ENCODE results near the gene NAA60. TPM values are rescaled to one million over a fixed set of nuclear protein-coding genes. Genes with fewer than 3 reads are reported as not detected.
"Not testable (repeated sequence)": the region's sequence is repeated elsewhere in the genome, so short reads cannot be mapped to it uniquely, and the experiment has no call there.

NAA60 gene
- polyA plus RNA-seq, 3 donors, result 25.0 to 32.4 (median 25.9) TPM

DNA sequence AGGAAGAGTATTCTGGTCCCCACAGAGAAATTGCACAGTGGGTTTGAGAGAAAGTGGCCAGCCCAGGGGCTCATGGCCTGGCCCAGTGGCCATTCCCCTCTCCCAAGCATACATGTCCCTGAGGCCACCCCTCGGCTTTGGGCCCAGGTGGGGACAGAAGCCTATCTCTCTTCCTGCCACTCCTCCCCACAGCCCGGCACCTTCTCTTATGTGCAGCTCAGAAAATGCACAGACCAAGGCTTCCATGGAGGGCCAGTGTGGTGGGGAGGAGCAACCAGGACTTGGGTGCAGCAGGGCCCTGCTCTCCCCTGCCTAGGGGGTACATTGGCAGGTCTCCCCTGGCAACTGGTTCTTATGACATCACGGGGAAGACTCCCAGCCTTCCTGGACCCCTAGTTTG is 51.7 kb downstream of the NAA60 start, which contains the start of gene C16orf90:
C16orf90 (minus strand) TSS at position 314 of the 400 bp plus-strand sequence; CDS start at position 246, 68 bp downstream.
- H3K27ac ChIP-seq (ENCODE audit: low read depth, low read length), result no peak within 1 kb of the TSS
- 87 to 97% (median 95%) methylated on average over 3 of the region's 3 CpGs for WGBS, 3 donors

DNA sequence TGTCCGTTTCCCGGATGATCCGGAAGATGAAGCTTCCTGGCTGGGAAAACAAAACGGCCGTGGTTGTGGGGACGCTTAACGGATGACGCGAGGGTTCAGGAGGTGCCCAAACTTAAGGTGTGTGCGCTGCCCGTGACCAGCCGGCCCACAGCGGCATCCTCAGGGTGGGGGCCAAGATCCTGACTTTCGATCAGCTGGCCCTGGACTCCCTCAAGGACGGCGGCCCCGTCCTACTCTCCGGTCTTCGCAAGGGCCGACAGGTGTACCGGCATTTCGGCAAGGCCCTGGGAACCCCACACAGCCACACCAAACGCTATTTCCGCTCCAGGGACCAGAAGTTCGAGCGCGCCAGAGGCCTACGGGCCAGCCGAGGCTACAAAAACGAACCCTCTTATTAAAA is 52.9 kb downstream of the NAA60 start:
- no peak overlapping the region for H3K27ac ChIP-seq (ENCODE audit: low read depth, low read length)
- WGBS, 3 donors, result 94 to 96% (median 96%) methylated on average over 30 of the region's 30 CpGs

DNA sequence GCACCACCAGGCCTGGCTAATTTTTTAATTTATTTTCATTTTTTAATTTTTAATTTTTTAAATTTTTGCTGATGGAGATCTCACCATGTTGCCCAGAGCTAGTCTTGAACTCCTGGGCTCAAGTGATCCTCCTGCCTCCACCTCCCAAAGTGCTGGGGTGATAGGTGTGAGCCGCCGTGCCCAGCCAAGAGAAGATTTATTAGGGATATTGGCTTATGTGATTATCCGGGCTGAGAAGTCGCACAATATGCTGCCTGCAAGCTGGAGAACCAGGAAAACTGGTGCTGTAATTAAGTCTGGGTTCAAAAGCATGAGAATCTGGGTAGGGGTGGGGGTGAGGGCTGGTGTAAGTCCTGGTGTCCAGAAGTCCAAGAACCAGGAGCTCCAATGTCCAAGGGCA is 54.3 kb downstream of the NAA60 start:
- 95 to 99% (median 97%) methylated on average over 4 of the region's 4 CpGs for WGBS, 3 donors
- no peak overlapping the region for H3K27ac ChIP-seq (ENCODE audit: low read depth, low read length)

DNA sequence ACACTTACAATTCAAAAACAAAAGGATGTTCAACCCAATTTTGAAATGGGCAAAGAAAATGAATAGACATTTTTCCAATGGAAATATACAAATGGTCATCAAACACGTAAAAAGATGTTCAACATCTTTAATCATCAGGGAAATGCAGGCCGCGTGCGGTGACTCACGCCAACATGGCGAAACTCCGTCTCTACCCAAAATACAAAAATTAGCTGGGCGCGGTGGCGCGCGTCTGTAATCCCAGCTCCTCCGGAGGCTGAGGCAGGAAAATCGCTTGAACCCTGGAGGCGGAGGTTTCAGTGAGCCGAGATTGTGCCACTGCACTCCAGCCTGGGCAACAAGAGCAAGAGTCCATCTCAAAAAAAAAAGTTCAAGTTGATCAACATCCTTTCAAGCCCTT is 55.5 kb downstream of the NAA60 start:
- 97 to 98% (median 98%) methylated on average over 16 of the region's 16 CpGs for WGBS, 3 donors
- H3K27ac ChIP-seq (ENCODE audit: low read depth, low read length), result no peak overlapping the region

DNA sequence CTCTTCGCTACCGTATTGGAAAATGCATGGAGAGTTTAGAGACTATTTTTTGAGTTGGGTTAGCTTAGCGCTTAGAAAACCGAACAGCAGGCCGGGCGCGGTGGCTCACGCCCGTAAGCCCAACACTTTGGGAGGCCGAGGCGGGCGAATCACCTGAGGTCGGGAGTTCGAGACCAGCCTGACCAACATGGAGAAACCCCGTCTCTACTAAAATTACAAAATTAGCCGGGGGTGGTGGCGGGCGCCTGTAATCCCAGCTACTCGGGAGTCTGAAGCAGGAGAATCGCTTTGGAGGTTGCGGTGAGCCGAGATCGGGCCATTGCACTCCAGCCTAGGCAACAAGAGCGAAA is 57.9 kb downstream of the NAA60 start:
- 8 to 16% (median 11%) methylated on average over 24 of the region's 24 CpGs for WGBS, 3 donors
- not testable (repeated sequence) for H3K27ac ChIP-seq (ENCODE audit: low read depth, low read length)

DNA sequence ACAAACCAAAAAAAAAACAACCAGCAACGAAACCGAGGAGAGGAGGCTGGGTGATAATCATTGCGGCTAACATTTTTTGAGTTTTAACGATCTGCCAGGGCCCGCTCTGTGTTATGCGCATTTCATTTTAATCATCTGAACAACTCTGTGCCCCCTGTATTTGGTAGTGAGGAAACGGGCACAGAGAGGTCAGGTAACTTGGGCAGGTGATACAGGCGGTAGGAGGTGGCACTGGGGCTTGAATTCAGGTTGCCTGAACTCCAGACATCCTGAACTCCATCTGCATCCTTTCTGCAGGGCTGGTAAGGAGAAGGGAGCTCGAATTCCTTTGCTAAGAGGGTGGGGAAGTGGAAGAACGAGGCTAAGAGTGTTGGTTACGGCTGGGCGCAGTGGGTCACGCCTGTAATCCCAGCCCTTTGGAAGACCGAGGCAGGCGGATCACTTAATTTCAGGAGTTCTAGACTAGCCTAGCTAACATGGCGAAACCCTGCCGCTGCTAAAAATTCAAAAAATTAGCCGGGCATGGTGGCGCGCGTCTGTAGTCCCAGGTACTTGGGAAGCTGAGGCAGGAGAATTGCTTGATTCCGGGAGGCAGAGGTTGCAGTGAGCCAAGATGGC is 58.4 kb downstream of the NAA60 start:
- no peak overlapping the region for H3K27ac ChIP-seq (ENCODE audit: low read depth, low read length)
- 74 to 83% (median 80%) methylated on average over 22 of the region's 22 CpGs for WGBS, 3 donors

DNA sequence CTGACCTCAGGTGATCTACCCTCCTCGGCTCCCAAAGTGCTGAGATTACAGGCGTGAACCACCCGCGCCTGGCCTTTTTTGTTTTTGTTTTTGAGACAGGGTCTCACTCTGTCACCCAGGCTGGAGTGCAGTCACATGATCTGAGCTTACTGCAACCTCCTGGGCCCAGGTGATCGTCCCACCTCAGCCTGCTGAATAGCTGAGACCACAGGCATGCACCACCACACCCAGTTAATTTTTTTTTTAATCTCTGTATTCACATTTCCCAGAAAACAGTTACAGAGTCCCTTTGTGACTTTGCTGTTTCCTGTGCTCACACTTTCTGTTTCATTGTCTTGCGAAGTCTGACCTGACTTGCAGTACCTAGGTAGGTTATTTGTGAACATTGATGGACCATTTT is 60.0 kb downstream of the NAA60 start:
- WGBS, 3 donors, result 70 to 80% (median 75%) methylated on average over 6 of the region's 6 CpGs
- H3K27ac ChIP-seq (ENCODE audit: low read depth, low read length), result no peak overlapping the region

DNA sequence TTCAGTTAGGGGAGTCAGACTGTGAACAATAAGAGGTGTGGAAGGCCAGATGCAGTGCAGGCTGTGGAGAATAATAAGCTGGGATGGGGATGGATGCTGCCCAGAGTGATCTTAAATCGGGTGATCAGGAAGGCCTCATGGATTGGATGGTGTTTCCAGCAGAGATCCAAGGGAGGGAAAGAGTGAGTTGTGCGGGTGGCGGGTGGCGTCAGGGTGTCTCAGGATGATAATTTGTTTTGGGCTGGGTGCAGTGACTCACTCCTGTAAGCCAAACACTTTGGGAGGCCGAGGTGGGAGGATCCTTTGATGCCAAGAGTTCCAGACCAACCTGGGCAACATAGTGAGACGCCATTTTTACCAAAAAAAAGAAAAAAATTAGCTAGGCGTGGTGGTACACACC is 65.3 kb downstream of the NAA60 start:
- no peak overlapping the region for H3K27ac ChIP-seq (ENCODE audit: low read depth, low read length)
- 94 to 97% (median 97%) methylated on average over 7 of the region's 7 CpGs for WGBS, 3 donors

DNA sequence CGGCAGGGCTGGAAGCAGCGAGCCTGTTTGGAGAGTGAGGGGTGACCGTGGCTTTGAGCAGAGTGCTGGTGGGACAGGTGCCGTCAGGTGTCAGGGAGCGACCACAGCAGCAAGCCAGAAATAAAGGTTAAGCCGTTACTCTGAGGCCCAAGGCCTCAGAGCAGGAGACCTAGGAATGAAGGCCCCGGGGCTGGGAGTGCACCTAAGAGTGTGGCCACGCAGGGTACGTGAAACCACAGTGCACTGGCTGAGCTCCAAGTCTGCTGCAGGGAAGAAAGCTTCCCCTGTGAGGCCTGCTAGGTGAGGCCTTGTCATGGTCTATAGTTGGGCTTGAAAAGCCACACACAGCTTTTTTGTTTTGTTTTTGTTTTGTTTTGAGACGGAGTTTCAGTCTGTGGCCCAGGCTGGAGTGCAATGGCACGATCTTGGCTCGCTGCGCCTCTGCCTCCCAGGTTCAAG is 66.0 kb downstream of the NAA60 start:
- 78 to 86% (median 84%) methylated on average over 13 of the region's 13 CpGs for WGBS, 3 donors
- no peak overlapping the region for H3K27ac ChIP-seq (ENCODE audit: low read depth, low read length)

DNA sequence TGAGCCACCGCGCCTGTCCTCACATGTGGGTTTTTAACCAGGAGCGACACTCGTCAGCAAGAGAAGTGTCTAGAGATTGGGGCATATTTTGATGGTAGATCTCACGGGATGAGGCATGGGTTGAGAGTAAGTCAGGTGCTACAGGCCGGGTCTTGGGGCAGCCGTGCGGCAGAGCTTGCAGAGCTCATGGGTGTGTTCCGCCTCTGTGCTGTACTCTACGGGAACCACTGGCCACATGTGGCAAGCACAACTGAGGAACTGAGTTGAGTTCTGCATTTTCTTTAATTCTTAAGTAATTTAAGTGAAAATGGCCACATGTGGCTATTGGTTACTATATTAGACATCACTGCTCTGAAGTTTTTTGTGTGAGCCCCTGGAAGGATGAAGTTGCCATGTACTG is 66.9 kb downstream of the NAA60 start:
- no peak overlapping the region for H3K27ac ChIP-seq (ENCODE audit: low read depth, low read length)
- WGBS, 3 donors, result 91 to 96% (median 93%) methylated on average over 10 of the region's 10 CpGs

DNA sequence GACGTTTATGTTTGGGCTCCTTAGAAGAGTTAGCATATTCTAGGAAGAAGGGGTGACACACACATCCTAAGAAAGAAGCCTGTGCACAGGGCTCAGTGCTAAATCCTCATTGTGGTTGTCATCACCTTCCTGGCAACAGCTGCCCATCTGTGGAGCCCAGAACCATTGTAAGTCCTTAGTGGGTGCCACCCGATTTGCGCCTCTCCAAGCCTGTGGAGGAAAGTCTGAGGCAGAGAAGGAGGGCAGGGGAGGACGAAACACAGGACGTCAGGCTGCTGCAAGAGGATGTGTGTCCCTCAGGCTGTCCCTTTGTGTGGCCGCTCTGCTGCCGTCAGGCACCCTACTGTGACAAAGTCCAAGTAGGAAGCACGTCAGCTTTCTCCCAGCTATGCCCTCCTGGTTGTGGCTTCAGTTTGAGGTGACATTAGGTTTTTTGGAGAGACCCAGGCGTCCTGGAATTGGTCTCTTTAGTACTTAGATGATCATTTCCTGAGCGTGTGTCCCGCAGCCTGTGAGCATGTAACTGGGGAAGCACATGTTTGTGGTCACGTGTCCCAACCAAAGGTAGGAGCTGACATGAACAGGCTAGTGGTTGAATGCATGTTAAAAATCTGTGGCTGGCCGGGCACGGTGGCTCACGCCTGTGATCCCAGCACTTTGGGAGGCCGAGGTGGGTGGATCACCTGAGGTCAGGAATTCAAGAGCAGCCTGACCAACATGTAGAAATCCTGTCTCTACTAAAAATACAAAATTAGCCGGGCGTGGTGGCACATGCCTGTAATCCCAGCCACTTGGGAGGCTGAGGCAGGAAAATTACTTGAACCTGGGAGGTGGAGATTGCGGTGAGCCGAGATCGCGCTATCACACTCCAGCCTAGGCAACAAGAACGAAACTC is 68.1 kb downstream of the NAA60 start:
- H3K27ac ChIP-seq (ENCODE audit: low read depth, low read length), result no peak overlapping the region
- 93 to 96% (median 96%) methylated on average over 23 of the region's 23 CpGs for WGBS, 3 donors

DNA sequence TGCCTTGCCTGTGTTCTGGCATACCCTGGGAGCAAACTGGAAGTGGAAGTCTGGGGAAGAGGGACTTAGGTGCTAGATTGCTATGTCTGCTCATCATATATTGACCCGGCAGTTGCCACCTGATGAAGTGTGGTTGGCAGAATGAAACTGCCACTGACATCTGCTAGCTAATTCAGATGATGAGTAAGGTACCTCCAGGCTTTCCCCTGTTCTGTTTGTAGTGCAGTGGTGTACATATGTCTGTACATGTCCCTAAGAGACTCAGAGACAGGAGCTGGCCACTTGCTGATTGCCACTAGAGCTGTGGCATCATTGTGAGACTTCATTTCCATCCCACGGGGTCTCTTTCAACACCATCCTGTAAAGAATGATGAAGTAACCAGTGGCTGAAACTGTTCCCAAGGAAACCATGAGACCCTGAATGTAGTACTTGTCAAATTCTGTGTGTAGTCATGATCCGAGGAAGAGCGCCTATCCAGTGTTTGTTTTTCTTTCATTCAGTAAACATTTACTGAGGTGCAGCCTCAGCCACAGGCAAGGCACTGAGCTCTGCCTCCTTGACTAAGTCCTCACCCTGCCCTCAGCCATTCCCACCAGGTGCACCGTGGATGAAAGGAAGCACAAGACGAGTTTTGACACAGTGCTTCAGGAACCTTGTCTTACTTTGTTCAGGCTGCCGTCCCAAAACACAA is 70.6 kb downstream of the NAA60 start:
- H3K27ac ChIP-seq (ENCODE audit: low read depth, low read length), result no peak overlapping the region
- 69 to 87% (median 85%) methylated on average over 7 of the region's 7 CpGs for WGBS, 3 donors

DNA sequence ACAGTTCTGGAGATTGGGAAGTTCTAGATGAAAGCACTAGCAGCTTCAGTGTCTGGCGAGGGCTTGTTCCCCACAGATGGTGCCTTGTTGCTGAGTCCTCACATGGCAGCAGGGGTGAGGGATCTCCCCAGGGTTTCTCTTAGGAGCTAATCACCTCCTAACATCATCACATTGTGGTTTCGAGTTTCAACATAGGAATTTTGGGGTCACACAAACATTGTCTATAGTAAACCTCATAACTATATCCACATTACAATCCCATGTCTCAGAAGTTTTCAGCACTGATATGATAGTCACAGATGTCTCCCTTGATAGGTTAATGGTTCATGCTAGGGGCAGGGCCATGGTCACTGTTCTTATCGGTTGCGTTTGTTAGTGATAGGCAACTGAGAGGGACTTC is 71.1 kb downstream of the NAA60 start:
- WGBS, 3 donors, result 94 to 96% (median 95%) methylated on average over 4 of the region's 4 CpGs
- no peak overlapping the region for H3K27ac ChIP-seq (ENCODE audit: low read depth, low read length)

DNA sequence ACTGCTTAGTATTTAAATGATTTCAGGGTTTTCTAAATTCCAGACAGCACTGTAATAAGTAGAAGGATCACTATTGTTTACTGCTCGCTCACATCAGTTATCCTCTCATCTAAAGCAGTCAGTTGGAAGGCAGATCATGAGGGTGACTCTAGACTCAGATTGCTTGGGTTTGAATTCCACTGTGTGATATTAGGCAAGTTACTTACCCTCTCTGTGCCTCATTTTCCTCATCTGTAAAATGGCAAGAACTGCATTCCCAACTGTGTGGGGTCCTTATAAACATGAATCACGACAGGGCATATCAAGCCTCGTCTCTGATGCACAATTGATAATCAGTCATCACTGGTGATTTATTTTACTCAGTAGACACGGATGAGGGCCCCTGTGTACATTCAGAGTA is 72.4 kb downstream of the NAA60 start:
- WGBS, 3 donors, result 92 to 94% (median 93%) methylated on average over 4 of the region's 4 CpGs
- H3K27ac ChIP-seq (ENCODE audit: low read depth, low read length), result no peak overlapping the region

DNA sequence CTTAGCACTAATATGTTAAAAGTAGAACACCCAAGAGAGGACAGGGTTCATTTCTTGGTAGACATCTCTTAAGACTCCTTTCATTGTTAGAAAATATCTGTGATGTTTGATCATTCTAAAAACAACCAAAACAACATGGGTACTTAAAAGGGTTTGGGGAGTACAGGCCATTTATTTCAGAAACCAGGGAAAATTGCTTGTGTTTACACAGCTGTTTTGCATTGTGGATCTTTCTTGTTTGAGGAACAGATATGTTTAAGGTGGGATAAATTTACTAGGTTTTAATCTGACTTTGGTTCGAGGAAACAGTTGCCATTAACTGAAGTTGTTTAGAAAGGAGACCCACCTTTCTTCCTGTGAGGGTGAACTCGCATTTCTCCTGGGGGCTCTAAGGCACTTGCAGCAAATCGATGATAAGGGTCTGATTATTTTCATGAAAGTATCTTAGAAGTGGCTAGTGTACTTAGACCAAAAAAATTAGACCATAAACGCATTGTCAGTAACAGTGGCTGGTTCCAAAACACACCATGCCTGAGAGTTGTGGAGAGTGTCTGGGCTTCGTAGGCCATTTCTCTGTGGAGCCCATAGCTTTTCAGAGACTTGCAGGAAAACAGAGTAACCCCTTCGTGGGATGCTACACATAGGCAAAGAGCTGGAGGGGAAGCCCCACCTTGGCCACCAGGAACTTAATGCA is 75.0 kb downstream of the NAA60 start:
- no peak overlapping the region for H3K27ac ChIP-seq (ENCODE audit: low read depth, low read length)
- 53 to 87% (median 75%) methylated on average over 6 of the region's 6 CpGs for WGBS, 3 donors

DNA sequence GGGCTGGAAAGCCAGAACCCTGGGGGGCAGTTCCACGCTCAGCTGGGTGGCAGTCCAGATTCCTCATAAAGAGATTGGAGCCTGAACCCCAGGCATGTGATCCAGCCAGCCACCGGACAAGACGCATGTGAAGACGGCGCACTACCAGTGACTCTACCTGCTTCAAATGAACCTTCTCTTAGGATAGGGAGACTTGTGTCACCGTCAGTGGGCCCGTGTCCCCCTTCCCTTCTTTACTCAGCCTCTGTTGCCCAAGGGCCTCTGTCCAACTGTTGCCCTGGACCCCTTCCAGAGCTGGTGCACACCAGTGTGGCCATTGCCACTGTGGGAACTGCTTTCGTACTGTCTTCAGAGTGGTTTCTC is 75.5 kb downstream of the NAA60 start:
- WGBS, 3 donors, result 83 to 97% (median 91%) methylated on average over 8 of the region's 8 CpGs
- no peak overlapping the region for H3K27ac ChIP-seq (ENCODE audit: low read depth, low read length)

DNA sequence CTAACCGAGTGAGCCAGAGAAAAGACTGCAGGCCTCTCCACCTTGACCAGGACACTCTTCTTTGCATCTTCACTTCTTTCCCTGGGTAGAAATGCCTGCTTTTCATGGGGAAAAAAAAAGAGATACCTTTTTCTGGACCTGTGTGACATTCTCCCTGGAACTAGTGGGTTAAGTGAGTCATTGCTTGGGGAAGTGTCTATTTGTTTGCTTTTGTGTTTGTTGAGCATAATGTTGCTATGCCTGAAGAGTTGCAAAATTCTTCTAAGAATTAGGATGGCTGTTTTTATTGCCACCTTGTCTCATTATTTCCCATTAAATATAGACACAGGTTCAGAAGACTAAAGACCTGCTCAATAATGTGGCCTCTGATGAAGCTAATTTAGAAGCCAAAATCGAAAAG is 76.1 kb downstream of the NAA60 start:
- H3K27ac ChIP-seq (ENCODE audit: low read depth, low read length), result no peak overlapping the region

DNA sequence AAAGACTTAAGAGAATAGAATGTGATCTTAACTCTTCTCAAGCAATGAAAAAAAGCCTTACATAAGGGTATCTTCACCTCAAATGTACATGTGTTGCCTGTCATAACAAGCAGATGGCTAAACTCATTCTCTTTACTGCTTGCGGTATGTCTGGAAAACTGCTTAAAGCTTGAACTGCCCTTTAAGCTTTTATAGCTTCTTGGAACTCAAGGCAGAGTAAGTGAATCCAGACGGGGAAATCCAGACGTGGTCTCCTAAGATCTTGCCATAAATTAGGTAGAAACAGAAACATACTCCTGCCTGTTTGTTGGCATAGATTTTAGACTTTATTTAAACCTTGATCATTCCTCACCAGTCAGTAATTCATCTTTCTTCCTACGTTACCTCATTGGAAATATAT is 76.9 kb downstream of the NAA60 start:
- 71 to 80% (median 72%) methylated on average over 4 of the region's 4 CpGs for WGBS, 3 donors
- no peak overlapping the region for H3K27ac ChIP-seq (ENCODE audit: low read depth, low read length)

More for the DNA sequence above, 76.1 kb downstream of the NAA60 start:
- 91 to 99% (median 96%) methylated on average over 2 of the region's 2 CpGs for WGBS, 3 donors

DNA sequence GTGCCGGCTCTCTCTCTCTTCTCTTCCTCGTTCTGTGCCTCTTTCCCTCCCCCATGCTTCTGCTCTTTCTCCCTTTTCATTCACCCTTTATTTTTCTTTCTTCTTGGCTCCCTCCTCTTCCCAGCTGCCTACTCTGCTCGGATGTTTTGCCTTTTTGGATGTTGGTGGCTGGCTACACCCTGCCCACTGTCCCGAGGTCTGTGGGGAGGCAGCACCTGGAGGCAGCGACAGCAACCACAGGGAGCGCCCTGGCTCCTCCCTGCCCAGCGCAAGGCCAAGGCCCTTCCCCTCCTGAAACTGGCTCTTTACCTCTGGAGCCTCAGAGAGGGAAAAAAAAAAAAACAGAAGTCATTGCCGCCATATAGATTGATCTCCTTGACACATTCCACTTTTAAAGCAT is 77.4 kb downstream of the NAA60 start:
- 55 to 72% (median 68%) methylated on average over 8 of the region's 8 CpGs for WGBS, 3 donors
- H3K27ac ChIP-seq (ENCODE audit: low read depth, low read length), result no peak overlapping the region
